Body of pancreas (tissue), 4 donors: Measurements from ENCODE around the gene DLG1. TPM values are rescaled to one million over a fixed set of nuclear protein-coding genes. Genes with fewer than 3 reads are reported as not detected.
"Not testable (repeated sequence)": the region's sequence is repeated elsewhere in the genome, so short reads cannot be mapped to it uniquely, and the experiment has no call there.

ENCODE experiments used
- ATAC-seq: fragments of 150-250 bp; one replicate; pipeline ENCODE4 v1.9.1; 2016
- DNase-seq, 4 donors: peaks; one replicate each; pipeline ENCODE4 v3.0.0-alpha.2; 2019
- H3K27ac ChIP-seq, 4 donors: fragments of 200-600 bp; sonication (generic); 1 replicate in 3 of 4; 2 replicates in 1 of 4; pipeline versions ENCODE4 v1.5.1 to v1.6.1; 2016 to 2019; ENCODE audit warnings: mild to moderate bottlenecking in 1 of 4, mixed read lengths in 1 of 4, moderate library complexity in 1 of 4
- H3K27me3 ChIP-seq, 2 donors: fragments of 200-600 bp; sonication (generic); one replicate each; pipeline ENCODE4 v1.6.0; 2016; ENCODE audit warnings: mild to moderate bottlenecking in 1 of 2
- H3K36me3 ChIP-seq, 2 donors: fragments of 200-600 bp; sonication (generic); replicated peaks in 1 of 2; 2 replicates each; pipeline ENCODE4 v1.5.1; 2016; ENCODE audit warnings: low read depth in 2 of 2; ENCODE audit not compliant: insufficient read depth in 1 of 2
- H3K4me1 ChIP-seq: fragments of 200-600 bp; sonication (generic); one replicate; pipeline ENCODE4 v1.6.0; 2016
- H3K4me3 ChIP-seq, 2 donors: fragments of 200-600 bp; sonication (generic); 1 replicate in 1 of 2; 2 replicates in 1 of 2; pipeline ENCODE4 v1.5.1; 2016 to 2019
- H3K9me3 ChIP-seq, 3 donors: fragments of 200-600 bp; sonication (generic); 1 replicate in 2 of 3; 2 replicates in 1 of 3; pipeline ENCODE4 v1.5.1; 2016
- CTCF ChIP-seq, 7 experiments: fragments of 450-650 bp in 4 of 7; fragments of 200-600 bp in 3 of 7; sonication (generic) in 3 of 7; IDR thresholded peaks; one replicate each; pipeline ENCODE4 v1.5.1; 2016 to 2019; ENCODE audit warnings: antibody characterized with exemption in 7 of 7
- POLR2A ChIP-seq, 3 donors: fragments of 450-650 bp; IDR thresholded peaks; one replicate each; pipeline ENCODE4 v1.6.1; 2016; ENCODE audit warnings: antibody characterized with exemption in 3 of 3, mild to moderate bottlenecking in 2 of 3
- WGBS, 2 donors: methylation state at CpG; one replicate each; pipeline ENCODE4 v1.1.5; 2017; 5-methylcytosine and 5-hydroxymethylcytosine counted together
- intact Hi-C: fragments of 100-400 bp; cut with DNase I; formaldehyde crosslinking; loops from one replicate; pipeline ENCODE4 v1.15.1; 2023
- total RNA-seq, 2 donors: library from RNA; depleted of rRNA; stranded (reverse); fragments of >200 nt; gene quantifications; one replicate each; pipeline ENCODE4 v1.1.0, GENCODE V29; 2016

Gene DLG1
- total RNA-seq, 2 donors from 2014 or later: 45.8 to 48.8 TPM

- Histone ChIP-seq H3K4me1 (no peaks in the 10 kb centered on the region), H3K27ac (no peak overlapping the region), H3K36me3 (no peaks in the 10 kb centered on the region), H3K9me3 (peaks cover 0 to 3% (median 0%) of the 10 kb centered on the region in 3 donors), H3K27me3 (no peaks in the 10 kb centered on the region), H3K4me3 (no peak overlapping the region)
- intact Hi-C loops: no loop called here
- ATAC-seq (no peak), DNase-seq (no peak)
- no peak for TF ChIP-seq CTCF (IDR thresholded peaks at IDR 0.05)
- WGBS, 2 donors: 95 to 99% methylated on average over 9 to 10 of the region's 10 CpGs
Measured at GRCh38 chr3:197080344-197080743, 218.1 kb downstream of the DLG1 start.

GRCh38 chr3:197076415-197076814, 222.0 kb downstream of the DLG1 start:
- TF ChIP-seq CTCF (IDR thresholded peaks at IDR 0.05): no peak
- no peak for TF ChIP-seq POLR2A (IDR thresholded peaks at IDR 0.05)
- no peak overlapping the region for H3K27ac ChIP-seq
- H3K9me3 ChIP-seq: peaks cover 0 to 3% (median 0%) of the 10 kb centered on the region in 3 donors
- no peak overlapping the region for H3K4me3 ChIP-seq
- WGBS, 2 donors: 88% methylated on average over 4 of the region's 4 CpGs
- no peaks in the 10 kb centered on the region for H3K36me3 ChIP-seq
- no peaks in the 10 kb centered on the region for H3K27me3 ChIP-seq
- DNase-seq: no peak
- intact Hi-C loops: no loop called here
- no peaks in the 10 kb centered on the region for H3K4me1 ChIP-seq
- no peak for ATAC-seq

- no peaks in the 10 kb centered on the region for H3K4me1 ChIP-seq
- intact Hi-C loops: no loop called here
- ATAC-seq (no peak), DNase-seq (no peak)
- H3K4me3 ChIP-seq: no peak overlapping the region
- TF ChIP-seq POLR2A (IDR thresholded peaks at IDR 0.05): no peak
- H3K36me3 ChIP-seq: peaks cover 0 to 9% of the 10 kb centered on the region in 2 donors
- no peaks in the 10 kb centered on the region for H3K9me3 ChIP-seq
- WGBS, 2 donors: 93 to 95% methylated on average over 1 of the region's 1 CpG
- H3K27me3 ChIP-seq: no peaks in the 10 kb centered on the region
- no peak overlapping the region for H3K27ac ChIP-seq
Measured at GRCh38 chr3:197068077-197068476, 230.3 kb downstream of the DLG1 start.

GRCh38 chr3:197064771-197065170, 233.6 kb downstream of the DLG1 start:
- Histone ChIP-seq H3K36me3 (peaks cover 0 to 12% of the 10 kb centered on the region in 2 donors), H3K27me3 (no peaks in the 10 kb centered on the region), H3K4me3 (no peak overlapping the region), H3K9me3 (no peaks in the 10 kb centered on the region), H3K27ac (no peak overlapping the region), H3K4me1 (no peaks in the 10 kb centered on the region)
- ATAC-seq (no peak), DNase-seq (no peak)
- TF ChIP-seq POLR2A (IDR thresholded peaks at IDR 0.05) (no peak), CTCF (IDR thresholded peaks at IDR 0.05) (no peak)
- intact Hi-C loops: no loop called here
- WGBS, 2 donors: 86 to 88% methylated on average over 1 of the region's 1 CpG

- DNase-seq (no peak), ATAC-seq (no peak)
- WGBS, 2 donors: 89% methylated on average over 4 of the region's 4 CpGs
- TF ChIP-seq CTCF (IDR thresholded peaks at IDR 0.05) (no peak), POLR2A (IDR thresholded peaks at IDR 0.05) (no peak)
- Histone ChIP-seq H3K27me3 (no peaks in the 10 kb centered on the region), H3K4me3 (no peak overlapping the region), H3K27ac (no peak overlapping the region), H3K9me3 (no peaks in the 10 kb centered on the region), H3K4me1 (no peaks in the 10 kb centered on the region), H3K36me3 (peaks cover 0 to 16% of the 10 kb centered on the region in 2 donors)
- intact Hi-C loops: no loop called here
Measured at GRCh38 chr3:197062446-197062845, 236.0 kb downstream of the DLG1 start.

- H3K27me3 ChIP-seq, DNase-seq, intact Hi-C loops, H3K36me3 ChIP-seq, H3K4me1 ChIP-seq, H3K4me3 ChIP-seq, H3K27ac ChIP-seq, ATAC-seq, H3K9me3 ChIP-seq: not testable (repeated sequence)
- WGBS, 2 donors: 93 to 95% methylated on average over 6 of the region's 6 CpGs
Measured at GRCh38 chr3:197051637-197052036, 246.8 kb downstream of the DLG1 start.
